K562 (cell line): ENCODE data around the gene HSDL2. TPM values are rescaled to one million over a fixed set of nuclear protein-coding genes. Genes with fewer than 3 reads are reported as not detected.

Experiments
- ATAC-seq: fragments of 200-7000 bp; cut with Tn5 transposase; 3 replicates; pipeline ENCODE4 v1.9.1; 2020; ENCODE audit warnings: moderate library complexity
- BruUV-seq: library from RNA; stranded (reverse); fragments of 400-500 nt; replicated peaks from 2 replicates; lab custom pipeline; 2021; lab: Mats Ljungman, UMichigan
- CTCF ChIA-PET: fragments of 300-600 bp; formaldehyde crosslinking; extraction: SDS; loops from one replicate; lab custom pipeline; 2021; ENCODE audit warnings: low intra/inter-chr PET ratio; lab: Yijun Ruan, JAX
- POLR2A ChIA-PET: fragments of 300-600, 350-650 bp; sonication (Branson Sonifier 250); formaldehyde crosslinking; extraction: SDS; loops from one replicate; lab custom pipeline; 2021; ENCODE audit warnings: antibody characterized with exemption, inconsistent platforms; lab: Yijun Ruan, JAX
- DNase-seq, 4 experiments: peaks; one replicate each; pipeline versions ENCODE4 v3.0.0 to v3.0.0-alpha.2; 2011 to 2018; ENCODE audit warnings: low spot score in 3 of 4, mixed read lengths in 3 of 4; ENCODE audit errors: extremely low read depth in 1 of 4
- FAIRE-seq: peaks from 2 replicates; lab custom pipeline; 2011; peaks lifted over from hg19 to GRCh38; lab: Jason Lieb, UNC
- H2AFZ ChIP-seq: 2 replicates; pipeline ENCODE4 v1.6.0; 2011; ENCODE audit warnings: low read depth, low read length, control low read depth, inconsistent platforms
- H3K27ac ChIP-seq: fragments of 200-600 bp; 3 replicates; pipeline ENCODE4 v1.8.0; 2011; ENCODE audit warnings: low read depth, mild to moderate bottlenecking, control low read depth, inconsistent platforms, low read length, moderate library complexity, mixed read lengths; ENCODE audit errors: extremely low read depth
- H3K27me3 ChIP-seq, 2 experiments: fragments of 300-600 bp in 1 of 2; 2 replicates in 1 of 2; 3 replicates in 1 of 2; pipeline versions ENCODE4 v1.6.0 to v1.8.0; 2011; ENCODE audit warnings: inconsistent platforms in 2 of 2, low read length in 2 of 2, mild to moderate bottlenecking in 1 of 2, mixed read lengths in 1 of 2, moderate library complexity in 1 of 2; ENCODE audit not compliant: control insufficient read depth in 2 of 2, insufficient read depth in 2 of 2
- H3K36me3 ChIP-seq: fragments of 300-600 bp; 3 replicates; pipeline ENCODE4 v1.8.0; 2011; ENCODE audit warnings: mild to moderate bottlenecking, low read length, inconsistent platforms; ENCODE audit not compliant: control insufficient read depth, insufficient read depth
- H3K4me1 ChIP-seq, 2 experiments: fragments of 200-600 bp in 1 of 2; replicated peaks in 1 of 2; 2 replicates in 1 of 2; 3 replicates in 1 of 2; pipeline versions ENCODE4 v1.5.1 to v1.8.0; 2011; ENCODE audit warnings: inconsistent platforms in 2 of 2, low read length in 2 of 2, mild to moderate bottlenecking in 1 of 2, mixed read lengths in 1 of 2, moderate library complexity in 1 of 2; ENCODE audit not compliant: control insufficient read depth in 2 of 2, insufficient read depth in 2 of 2
- H3K4me2 ChIP-seq: 2 replicates; pipeline ENCODE4 v1.6.1; 2011; ENCODE audit warnings: low read length, control low read depth, inconsistent platforms, mixed read lengths; ENCODE audit not compliant: insufficient read depth
- H3K4me3 ChIP-seq: fragments of 200-600 bp; sonication (generic), shearing (Covaris generic); 2 replicates; pipeline ENCODE4 v1.5.1; 2016; ENCODE audit warnings: control low read depth, inconsistent platforms
- H3K79me2 ChIP-seq: fragments of 200-600 bp; 3 replicates; pipeline ENCODE4 v1.8.0; 2011; ENCODE audit warnings: low read length, inconsistent platforms; ENCODE audit not compliant: control insufficient read depth, insufficient read depth
- H3K9ac ChIP-seq, 2 experiments: 2 replicates each; pipeline versions ENCODE4 v1.6.0 to v1.6.1; 2011; ENCODE audit warnings: low read depth in 2 of 2, low read length in 2 of 2, control low read depth in 1 of 2, inconsistent platforms in 1 of 2, mild to moderate bottlenecking in 1 of 2, mixed read lengths in 1 of 2; ENCODE audit not compliant: insufficient read depth in 1 of 2
- H3K9me1 ChIP-seq: one replicate; pipeline ENCODE4 v1.6.0; 2011; ENCODE audit warnings: inconsistent platforms, mild to moderate bottlenecking, low read length, moderate library complexity; ENCODE audit not compliant: control insufficient read depth, insufficient read depth
- H3K9me3 ChIP-seq: replicated peaks from 2 replicates; pipeline ENCODE4 v1.5.1; 2011; ENCODE audit warnings: low read depth, low read length, inconsistent platforms; ENCODE audit not compliant: control insufficient read depth, insufficient read depth
- H4K20me1 ChIP-seq: replicated peaks from 2 replicates; pipeline ENCODE4 v1.6.1; 2011; ENCODE audit warnings: low read length, inconsistent platforms, mixed read lengths; ENCODE audit not compliant: control insufficient read depth, insufficient read depth
- EZH2 ChIP-seq: IDR thresholded peaks from 2 replicates; pipeline ENCODE4 v1.6.1; 2012; ENCODE audit warnings: low read depth, mild to moderate bottlenecking, inconsistent platforms, low read length, borderline replicate concordance
- PRPF4 ChIP-seq: fragments of 200-400 bp; formaldehyde crosslinking; IDR thresholded peaks from one replicate; pipeline ENCODE4 v1.6.1; 2017; ENCODE audit warnings: low read length, low read depth, mild to moderate bottlenecking; ENCODE audit not compliant: insufficient read depth, poor library complexity, severe bottlenecking
- SMARCE1 ChIP-seq: fragments of 450-650 bp; IDR thresholded peaks from 2 replicates; pipeline ENCODE4 v1.7.1; 2016; ENCODE audit warnings: mild to moderate bottlenecking
- TCF7 ChIP-seq: sonication (generic); IDR thresholded peaks from 2 replicates; pipeline ENCODE4 v1.6.1; 2016; ENCODE audit warnings: antibody characterized with exemption, borderline replicate concordance
- VEZF1 ChIP-seq: fragments of 200-800 bp; sonication (Bioruptor generic); IDR thresholded peaks from 2 replicates; pipeline ENCODE4 v1.6.1; 2017; ENCODE audit warnings: missing genetic modification characterization, missing compliant biosample characterization
- ZNF707 ChIP-seq: fragments of 250-450 bp; sonication (Bioruptor Pico); conservative IDR thresholded peaks from 2 replicates; pipeline ENCODE4 v1.8.0; 2022; ENCODE audit warnings: inconsistent platforms, mild to moderate bottlenecking, moderate library complexity
- ZNF766 ChIP-seq: fragments of 200-800 bp; sonication (Bioruptor generic); conservative IDR thresholded peaks from 2 replicates; pipeline ENCODE4 v1.6.1; 2016; ENCODE audit warnings: missing genetic modification characterization, missing compliant biosample characterization
- WGBS: fragments of 100-300 bp; shearing (Covaris generic); methylation state at CpG from one replicate; pipeline ENCODE4 v1.1.6; 2016; ENCODE audit warnings: low coverage, mixed read lengths; ENCODE audit not compliant: insufficient coverage; ENCODE audit errors: missing lambda C conversion rate; 5-methylcytosine and 5-hydroxymethylcytosine counted together
- in situ Hi-C: fragments of 300-500 bp; cut with MboI; formaldehyde crosslinking; loops from 4 replicates; pipeline ENCODE4 v1.15.0; 2018; ENCODE audit warnings: inconsistent platforms, mixed read lengths
- intact Hi-C: fragments of 100-400 bp; cut with micrococcal nuclease; formaldehyde crosslinking; loops from 2 replicates; pipeline ENCODE4 v1.14.2; 2022
- polyA plus RNA-seq, 8 experiments: library from polyadenylated mRNA; depleted of rRNA in 4 of 8; stranded (reverse) in 5 of 8; unstranded in 3 of 8; fragments of >200 nt; fragmentation: Nextera tagmentation in 2 of 8; fragmentation: Illumina TruSeq in 1 of 8; extraction: Ambion mirVana in 2 of 8; extraction: Trizol in 1 of 8; gene quantifications; 2 replicates each; pipeline versions ENCODE4 v1.2.1 to v1.2.3, GENCODE V29; 2011 to 2014; ENCODE audit warnings: inconsistent platforms in 1 of 8, missing spikeins in 1 of 8
- total RNA-seq, 7 experiments: library from RNA; depleted of rRNA in 6 of 7; stranded (reverse); fragments of >200 nt in 6 of 7; fragmentation: Illumina TruSeq in 2 of 7; extraction: Trizol in 2 of 7; gene quantifications; 2 replicates each; pipeline versions ENCODE4 v1.2.1 to v1.2.3, GENCODE V29; 2011 to 2021; ENCODE audit warnings: low replicate concordance in 1 of 7
- TF ChIP-seq, protein P1 (sequence below): fragments of 450-650 bp; IDR thresholded peaks from 2 replicates; pipeline ENCODE4 v1.6.1; 2016; ENCODE audit warnings: antibody characterized with exemption
- TF ChIP-seq, protein P2 (sequence below), 2 experiments: fragments of 450-650 bp; IDR thresholded peaks; 2 replicates each; pipeline ENCODE4 v1.6.1; 2016; ENCODE audit warnings: mild to moderate bottlenecking in 2 of 2, borderline replicate concordance in 1 of 2, low read depth in 1 of 2, moderate library complexity in 1 of 2

HSDL2 gene
- total and polyA plus RNA-seq, 9 of the 15 experiments (the other 6 are each of a cell fraction or from before 2014, with no cell fraction given): 22.8 to 74.1 (median 35.6) TPM

DNA sequence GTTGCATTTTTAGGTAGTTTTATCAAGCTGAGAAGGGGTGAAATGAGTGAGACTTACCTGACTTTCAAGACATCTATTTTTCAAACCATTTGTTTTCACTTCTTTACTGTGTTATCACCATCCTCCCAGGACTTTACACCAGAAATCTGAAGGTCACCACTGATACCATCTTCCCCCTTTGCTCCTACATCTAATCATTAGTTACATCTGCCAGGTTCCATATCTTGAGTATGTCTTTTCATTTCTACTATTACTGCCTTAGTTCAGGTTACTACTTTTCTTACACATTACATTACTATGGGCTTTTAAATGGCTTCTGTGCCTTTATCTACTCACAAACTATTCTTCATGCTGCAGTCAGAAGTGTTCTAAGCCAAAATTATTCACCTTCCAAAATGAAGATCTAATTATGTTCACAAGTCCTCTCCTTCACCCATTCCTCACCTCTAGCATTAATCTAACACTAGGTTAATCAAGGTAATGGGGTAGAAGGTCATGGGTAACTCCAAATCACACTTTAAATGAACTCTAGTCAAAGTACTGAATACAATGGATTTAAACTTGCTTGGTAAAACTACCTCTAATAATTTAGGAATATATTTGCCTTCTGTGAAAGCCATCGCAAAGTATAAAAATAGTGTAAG, 2.1 kb upstream of the HSDL2 start:
- FAIRE-seq: no peak
- Histone ChIP-seq H3K36me3 (no peaks in the 10 kb centered on the region), H4K20me1 (no peaks in the 10 kb centered on the region), H3K79me2 (peaks cover 57% of the 10 kb centered on the region), H3K27me3 (no peaks in the 10 kb centered on the region), H3K9me3 (no peaks in the 10 kb centered on the region), H2AFZ (peak overlapping the region; percentile 98; the same call in 1 of the 2 replicates), H3K4me3 (peak overlapping the region; percentile 80), H3K9me1 (peaks cover 3% of the 10 kb centered on the region), H3K27ac (peak overlapping the region; percentile 93), H3K4me1 (peaks cover 11 to 24% of the 10 kb centered on the region in 2 experiments), H3K9ac (peak overlapping the region in 1 of 2 experiments; percentile 82; a peak in 3 of 4 replicates), H3K4me2 (peak overlapping the region; percentile 83)
- CTCF ChIA-PET: no interaction called here
- in situ Hi-C loops (no loop called here), intact Hi-C loops (loop anchor here (5.0 to 10.0 kb wide), 3 partner anchors 63 to 417 kb away; no protein-coding TSS in a partner anchor)
- BruUV-seq: no TSS peak
- ATAC-seq: no peak
- POLR2A ChIA-PET: interaction anchor here (0.5 to 2.5 kb wide), 9 partner anchors 11 to 844 kb away, joined by 3 to 10 read pairs (median 3); no protein-coding TSS in a partner anchor
- peak in 1 of 4 experiments; percentile 16 for DNase-seq
- WGBS: 5% methylated on average over 1 of the region's 1 CpG
- TF ChIP-seq ZNF707 (CRISPR knock-in tag): no peak
- no peak for TF ChIP-seq TCF7
- 0 out of 2 replicates have a peak, but pooled peaks have one; percentile 11 for TF ChIP-seq SMARCE1
- TF ChIP-seq ZNF766: no peak
- TF ChIP-seq EZH2: no peak
- no peak for TF ChIP-seq VEZF1 (CRISPR knock-in tag)
- TF ChIP-seq, protein P1, sequence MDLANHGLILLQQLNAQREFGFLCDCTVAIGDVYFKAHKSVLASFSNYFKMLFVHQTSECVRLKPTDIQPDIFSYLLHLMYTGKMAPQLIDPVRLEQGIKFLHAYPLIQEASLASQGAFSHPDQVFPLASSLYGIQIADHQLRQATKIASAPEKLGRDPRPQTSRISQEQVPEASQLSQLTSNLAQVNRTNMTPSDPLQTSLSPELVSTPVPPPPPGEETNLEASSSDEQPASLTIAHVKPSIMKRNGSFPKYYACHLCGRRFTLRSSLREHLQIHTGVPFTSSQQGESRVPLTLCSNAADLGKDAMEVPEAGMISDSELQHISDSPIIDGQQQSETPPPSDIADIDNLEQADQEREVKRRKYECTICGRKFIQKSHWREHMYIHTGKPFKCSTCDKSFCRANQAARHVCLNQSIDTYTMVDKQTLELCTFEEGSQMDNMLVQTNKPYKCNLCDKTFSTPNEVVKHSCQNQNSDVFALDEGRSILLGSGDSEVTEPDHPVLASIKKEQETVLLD: 0 out of 2 replicates have a peak, but pooled peaks have one; percentile 35
- TF ChIP-seq, protein P2, sequence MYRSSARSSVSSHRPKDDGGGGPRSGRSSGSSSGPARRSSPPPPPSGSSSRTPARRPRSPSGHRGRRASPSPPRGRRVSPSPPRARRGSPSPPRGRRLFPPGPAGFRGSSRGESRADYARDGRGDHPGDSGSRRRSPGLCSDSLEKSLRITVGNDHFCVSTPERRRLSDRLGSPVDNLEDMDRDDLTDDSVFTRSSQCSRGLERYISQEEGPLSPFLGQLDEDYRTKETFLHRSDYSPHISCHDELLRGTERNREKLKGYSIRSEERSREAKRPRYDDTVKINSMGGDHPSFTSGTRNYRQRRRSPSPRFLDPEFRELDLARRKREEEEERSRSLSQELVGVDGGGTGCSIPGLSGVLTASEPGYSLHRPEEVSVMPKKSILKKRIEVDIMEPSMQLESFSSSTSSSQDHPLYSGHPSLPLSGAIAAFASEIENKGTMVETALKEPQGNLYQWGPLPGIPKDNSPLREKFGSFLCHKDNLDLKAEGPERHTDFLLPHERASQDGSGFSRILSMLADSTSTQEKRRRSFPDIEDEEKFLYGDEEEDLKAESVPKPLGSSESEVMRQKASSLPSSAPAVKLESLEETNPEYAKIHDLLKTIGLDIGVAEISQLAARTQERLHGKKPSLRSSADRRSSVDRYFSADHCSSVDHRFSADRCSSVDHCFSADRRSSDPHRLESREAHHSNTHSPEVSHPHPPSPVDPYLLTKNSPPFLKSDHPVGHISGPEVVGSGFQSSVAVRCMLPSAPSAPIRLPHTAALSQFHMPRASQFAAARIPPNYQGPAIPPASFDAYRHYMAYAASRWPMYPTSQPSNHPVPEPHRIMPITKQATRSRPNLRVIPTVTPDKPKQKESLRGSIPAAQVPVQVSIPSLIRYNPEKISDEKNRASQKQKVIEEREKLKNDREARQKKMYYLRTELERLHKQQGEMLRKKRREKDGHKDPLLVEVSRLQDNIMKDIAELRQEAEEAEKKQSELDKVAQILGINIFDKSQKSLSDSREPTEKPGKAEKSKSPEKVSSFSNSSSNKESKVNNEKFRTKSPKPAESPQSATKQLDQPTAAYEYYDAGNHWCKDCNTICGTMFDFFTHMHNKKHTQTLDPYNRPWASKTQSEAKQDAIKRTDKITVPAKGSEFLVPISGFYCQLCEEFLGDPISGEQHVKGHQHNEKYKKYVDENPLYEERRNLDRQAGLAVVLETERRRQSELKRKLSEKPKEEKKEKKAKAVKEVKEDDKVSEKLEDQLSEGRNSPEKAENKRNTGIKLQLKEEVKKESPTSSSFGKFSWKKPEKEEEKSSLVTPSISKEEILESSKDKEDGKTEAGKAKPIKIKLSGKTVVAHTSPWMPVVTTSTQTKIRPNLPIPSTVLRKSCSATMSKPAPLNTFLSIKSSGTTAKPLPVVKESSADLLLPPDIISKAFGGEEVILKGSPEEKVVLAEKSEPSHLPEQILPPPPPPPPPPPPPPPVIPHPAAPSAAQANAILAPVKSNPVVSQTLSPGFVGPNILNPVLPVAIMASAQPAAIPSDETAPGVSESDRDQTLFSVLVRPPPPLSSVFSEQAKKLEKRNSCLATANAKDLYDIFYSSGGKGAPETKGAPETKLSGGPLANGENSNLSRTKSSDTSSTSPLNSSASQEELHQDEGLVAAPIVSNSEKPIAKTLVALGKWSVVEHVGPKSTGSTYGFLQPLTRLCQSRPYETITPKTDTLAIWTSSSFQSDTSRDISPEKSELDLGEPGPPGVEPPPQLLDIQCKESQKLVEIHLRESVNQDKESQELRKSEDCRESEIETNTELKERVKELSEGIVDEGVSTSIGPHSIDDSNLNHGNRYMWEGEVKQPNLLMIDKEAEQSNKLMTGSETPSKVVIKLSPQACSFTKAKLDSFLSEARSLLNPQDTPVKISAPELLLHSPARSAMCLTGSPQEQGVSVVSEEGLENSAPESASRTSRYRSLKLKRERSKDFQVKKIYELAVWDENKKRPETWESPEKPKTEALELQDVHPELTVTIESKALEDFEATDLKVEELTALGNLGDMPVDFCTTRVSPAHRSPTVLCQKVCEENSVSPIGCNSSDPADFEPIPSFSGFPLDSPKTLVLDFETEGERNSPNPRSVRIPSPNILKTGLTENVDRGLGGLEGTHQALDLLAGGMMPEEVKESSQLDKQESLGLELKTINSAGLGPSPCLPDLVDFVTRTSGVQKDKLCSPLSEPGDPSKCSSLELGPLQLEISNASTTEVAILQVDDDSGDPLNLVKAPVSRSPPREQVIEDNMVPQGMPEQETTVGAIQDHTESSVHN (IDR thresholded peaks at IDR 0.05; ENCODE audit: borderline replicate concordance in 1 of 2, low read depth in 1 of 2): no peak
- TF ChIP-seq PRPF4: no peak
